ENCODE measurements around the gene PARL.
A peak's percentile ranks its signal among the peaks of the same experiment; 100 is the strongest.

Gene PARL

DNA sequence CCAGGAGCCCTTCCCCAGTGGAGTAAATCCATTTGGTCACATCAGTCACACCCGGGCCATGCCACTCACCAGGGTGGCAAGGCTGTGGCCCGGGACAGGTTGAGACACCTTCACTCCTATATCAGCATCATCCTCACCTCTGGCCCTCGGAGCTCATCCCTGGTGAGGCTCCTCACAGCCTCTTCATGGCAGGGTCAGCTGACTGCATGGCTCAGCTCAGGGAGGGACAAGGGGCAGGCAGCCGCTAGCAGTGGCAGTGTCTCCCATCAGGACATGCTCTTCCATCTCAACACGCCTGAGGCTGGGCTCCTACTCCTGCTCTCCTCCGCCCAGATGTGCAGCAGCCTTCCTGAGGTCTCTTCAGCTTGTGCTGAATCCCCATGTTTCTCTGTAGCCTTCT is 26.4 kb upstream of the PARL start:
- Mint-ChIP-seq H3K9me3 (no peaks in the 10 kb centered on the region), H3K36me3 (no peaks in the 10 kb centered on the region), H3K4me3 (no peak overlapping the region), H3K27me3 (no peaks in the 10 kb centered on the region), H3K4me1 (no peaks in the 10 kb centered on the region), H3K27ac (no peak overlapping the region)

DNA sequence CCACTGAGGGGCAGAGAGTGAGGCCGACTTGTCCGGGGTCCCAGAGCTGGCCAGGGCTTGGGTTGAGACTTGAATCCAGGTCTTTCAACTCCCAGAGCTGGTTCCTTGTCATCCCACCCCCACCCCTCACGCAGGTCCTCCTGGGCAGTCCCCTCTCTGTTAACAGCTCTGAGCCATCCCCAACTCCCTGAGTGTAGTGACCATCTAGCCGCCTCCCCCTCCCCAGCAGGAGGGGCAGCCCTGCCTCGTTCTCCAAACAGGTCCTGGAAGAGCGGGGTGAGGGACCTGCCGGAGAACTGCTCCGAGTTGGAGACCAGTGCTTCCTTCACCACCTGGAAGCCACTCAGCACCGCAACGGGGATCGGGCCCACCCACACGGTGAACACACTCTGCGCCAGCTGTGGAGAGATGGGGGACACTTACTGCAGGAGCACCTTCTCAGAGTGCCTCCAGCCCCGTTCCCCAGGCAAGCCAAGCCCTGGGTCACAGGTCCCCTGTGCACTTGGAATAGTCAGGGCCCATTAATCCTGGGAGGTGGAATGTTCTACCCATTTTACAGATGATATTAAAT is 24.4 kb upstream of the PARL start:
- Mint-ChIP-seq H3K36me3 (no peaks in the 10 kb centered on the region), H3K27me3 (no peaks in the 10 kb centered on the region), H3K9me3 (no peaks in the 10 kb centered on the region), H3K4me3 (no peak overlapping the region), H3K27ac (no peak overlapping the region), H3K4me1 (no peaks in the 10 kb centered on the region)

DNA sequence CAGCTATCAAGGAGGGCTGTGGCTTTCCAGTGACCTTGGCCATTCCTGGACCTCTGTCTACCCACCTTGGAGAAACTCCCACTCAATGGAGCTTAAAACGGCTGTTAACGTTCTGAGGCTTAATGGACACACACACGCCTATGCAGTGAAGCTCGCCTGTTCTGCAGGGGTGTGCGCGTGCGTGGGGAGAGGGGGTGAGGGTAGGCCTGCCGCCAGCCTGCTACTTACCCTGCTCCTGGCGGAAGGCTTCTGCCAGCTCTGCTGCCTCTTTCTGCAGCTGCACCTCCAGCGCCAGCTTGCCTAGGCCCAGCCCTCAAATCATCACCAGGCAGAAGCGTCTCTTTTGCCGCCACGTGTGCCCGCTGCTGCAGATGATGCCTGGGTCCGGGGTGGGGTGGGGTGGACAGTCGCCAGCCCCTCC is 23.2 kb upstream of the PARL start:
- no peaks in the 10 kb centered on the region for H3K4me1 Mint-ChIP-seq
- no peaks in the 10 kb centered on the region for H3K27me3 Mint-ChIP-seq
- H3K27ac Mint-ChIP-seq, result no peak overlapping the region
- no peaks in the 10 kb centered on the region for H3K9me3 Mint-ChIP-seq
- H3K36me3 Mint-ChIP-seq, result no peaks in the 10 kb centered on the region
- no peak overlapping the region for H3K4me3 Mint-ChIP-seq

DNA sequence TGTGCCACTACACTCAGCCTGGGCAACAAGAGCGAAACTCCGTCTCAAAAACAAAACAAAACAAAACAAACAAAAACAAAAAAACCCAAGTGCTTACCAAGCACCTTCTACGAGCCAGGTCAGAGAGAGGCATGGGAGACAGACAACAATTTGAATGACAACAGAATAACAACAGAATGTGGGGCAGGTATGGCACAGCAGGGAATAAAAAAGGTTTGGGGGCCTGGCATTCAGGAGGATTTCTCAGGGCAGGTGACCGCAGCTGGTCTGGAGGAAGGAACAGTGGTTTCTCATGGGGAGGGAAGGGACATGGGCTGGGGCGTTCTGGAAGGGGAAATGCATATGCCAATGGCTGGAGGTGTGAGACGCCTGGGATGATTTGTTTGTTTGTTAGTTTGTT is 22.5 kb upstream of the PARL start:
- H3K27me3 Mint-ChIP-seq, result no peaks in the 10 kb centered on the region
- H3K36me3 Mint-ChIP-seq, result no peaks in the 10 kb centered on the region
- H3K9me3 Mint-ChIP-seq, result no peaks in the 10 kb centered on the region
- no peaks in the 10 kb centered on the region for H3K4me1 Mint-ChIP-seq
- no peak overlapping the region for H3K4me3 Mint-ChIP-seq
- peak overlapping the region; percentile 21 for H3K27ac Mint-ChIP-seq

DNA sequence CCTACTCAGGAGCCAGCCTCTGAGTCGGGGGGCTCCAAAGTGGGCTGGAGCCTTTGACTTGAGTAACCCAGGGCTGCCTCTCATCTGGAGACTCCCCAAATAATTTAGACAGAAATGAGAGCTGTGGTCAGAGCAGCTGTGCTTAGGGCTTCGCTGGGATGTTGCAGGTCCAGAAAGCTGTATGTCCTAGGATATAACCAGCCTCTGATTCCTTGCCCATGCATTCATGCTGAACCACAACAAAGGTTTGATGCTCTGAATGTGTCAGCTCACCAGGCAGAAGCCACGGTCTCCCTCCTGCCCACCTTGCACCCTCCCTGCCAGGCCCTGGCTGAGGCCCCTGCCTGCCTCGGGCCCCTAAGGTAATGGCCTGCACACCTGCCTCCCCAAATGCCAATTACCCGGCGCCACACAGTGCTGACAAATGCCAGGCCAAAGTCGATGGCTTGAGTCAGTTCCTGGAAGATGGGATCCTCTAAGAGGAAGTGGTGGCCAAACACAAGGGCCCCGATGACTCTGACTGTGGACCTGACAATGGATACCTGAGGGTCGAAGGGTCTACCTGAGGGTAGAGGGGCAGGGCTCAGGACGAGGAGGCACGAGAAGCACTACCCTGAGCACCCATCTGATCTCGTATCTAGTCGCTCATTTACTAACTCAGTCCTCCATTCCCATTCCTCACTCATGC is 21.7 kb upstream of the PARL start:
- Mint-ChIP-seq H3K4me3 (no peak overlapping the region), H3K27me3 (no peaks in the 10 kb centered on the region), H3K27ac (no peak overlapping the region), H3K9me3 (no peaks in the 10 kb centered on the region), H3K36me3 (no peaks in the 10 kb centered on the region), H3K4me1 (no peaks in the 10 kb centered on the region)

DNA sequence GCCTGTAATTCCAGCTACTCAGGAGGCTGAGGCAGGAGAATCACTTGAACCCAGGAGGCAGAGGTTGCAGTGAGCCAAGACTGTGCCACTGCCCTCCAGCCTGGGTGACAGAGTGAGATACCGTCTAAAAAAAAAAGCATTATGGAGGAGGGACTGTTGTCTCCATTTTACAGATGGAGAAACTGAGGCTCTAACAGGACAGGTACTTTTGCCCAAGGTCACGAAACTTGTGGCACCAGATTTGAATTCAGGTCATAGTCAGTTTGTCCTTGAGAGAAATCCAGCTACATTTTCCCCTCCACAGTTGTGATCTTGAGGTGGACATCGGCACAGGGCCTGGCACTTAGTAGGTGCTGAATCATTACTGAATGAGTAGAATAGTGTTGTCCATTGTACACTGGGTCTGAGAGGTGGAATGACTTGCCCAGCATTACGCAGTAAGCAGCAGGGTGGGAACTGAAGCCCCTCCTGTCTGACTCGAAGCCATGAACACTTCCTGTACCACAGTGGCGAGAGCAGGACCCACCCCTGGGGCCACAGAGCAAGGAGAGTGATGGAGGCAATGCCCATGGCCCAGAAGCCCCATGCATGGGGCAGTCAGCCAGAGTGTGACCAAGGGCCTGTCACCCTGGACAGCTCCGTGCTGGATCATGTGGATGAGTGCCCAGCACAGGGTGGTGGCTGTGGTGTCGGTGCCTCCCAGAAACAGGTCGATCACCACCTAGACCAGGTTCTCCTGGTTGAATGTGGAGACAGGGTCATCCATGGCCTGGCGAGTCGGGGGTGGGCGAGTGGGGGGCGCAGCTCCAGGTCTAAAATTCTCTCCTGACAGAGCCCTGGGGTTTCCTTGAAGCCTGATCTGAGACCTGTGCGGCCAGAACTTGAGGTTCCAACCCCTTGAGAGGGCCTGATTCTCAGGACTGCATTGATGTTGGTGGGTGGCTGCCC is 20.4 kb upstream of the PARL start:
- no peaks in the 10 kb centered on the region for H3K27me3 Mint-ChIP-seq
- H3K9me3 Mint-ChIP-seq, result no peaks in the 10 kb centered on the region
- peaks cover 2% of the 10 kb centered on the region for H3K36me3 Mint-ChIP-seq
- H3K4me3 Mint-ChIP-seq, result no peak overlapping the region
- no peaks in the 10 kb centered on the region for H3K4me1 Mint-ChIP-seq
- H3K27ac Mint-ChIP-seq, result no peak overlapping the region

DNA sequence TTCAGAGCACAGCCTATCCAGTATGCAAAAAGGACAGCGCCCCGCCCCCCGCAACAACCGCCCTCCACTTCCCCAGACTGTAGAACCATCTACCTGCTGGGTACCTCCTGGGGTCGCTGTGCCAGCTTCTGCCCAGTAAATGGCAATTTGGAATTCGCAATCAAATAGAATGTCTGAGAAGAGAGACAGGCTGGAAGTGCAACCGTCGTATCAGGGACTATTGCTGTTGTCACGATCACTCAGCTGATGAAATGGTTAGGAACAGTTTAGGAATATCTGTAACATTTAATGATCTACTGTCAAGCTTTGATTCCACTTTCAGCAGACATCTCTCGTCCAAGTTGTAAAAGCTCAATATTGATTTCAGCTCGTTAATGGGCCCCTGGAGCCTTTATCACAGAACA is 13.3 kb upstream of the PARL start:
- Mint-ChIP-seq H3K4me1 (no peaks in the 10 kb centered on the region), H3K36me3 (peaks cover 3% of the 10 kb centered on the region), H3K27ac (no peak overlapping the region), H3K9me3 (no peaks in the 10 kb centered on the region), H3K27me3 (peaks cover 3% of the 10 kb centered on the region), H3K4me3 (no peak overlapping the region)

DNA sequence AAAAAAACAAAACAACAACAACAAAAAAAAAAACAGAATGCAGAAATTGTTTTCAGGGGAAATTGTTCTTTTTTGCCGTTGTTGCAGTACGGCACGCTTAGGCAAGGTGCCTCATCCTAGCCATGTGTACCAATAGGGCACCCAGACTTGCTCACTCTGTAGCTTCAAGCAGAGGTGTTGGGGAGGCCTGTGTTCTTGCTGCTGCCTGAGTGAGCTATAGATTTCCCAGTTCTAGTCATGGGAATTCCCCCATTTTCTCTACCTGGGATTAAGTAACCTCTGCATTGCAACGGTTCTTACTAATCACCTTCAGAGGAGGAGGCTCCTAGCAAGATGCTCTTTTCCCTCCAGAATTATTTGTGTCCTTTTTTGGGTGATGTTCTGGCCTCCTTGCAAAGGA is 12.9 kb upstream of the PARL start:
- Mint-ChIP-seq H3K4me1 (no peaks in the 10 kb centered on the region), H3K36me3 (peaks cover 3% of the 10 kb centered on the region), H3K27ac (no peak overlapping the region)

DNA sequence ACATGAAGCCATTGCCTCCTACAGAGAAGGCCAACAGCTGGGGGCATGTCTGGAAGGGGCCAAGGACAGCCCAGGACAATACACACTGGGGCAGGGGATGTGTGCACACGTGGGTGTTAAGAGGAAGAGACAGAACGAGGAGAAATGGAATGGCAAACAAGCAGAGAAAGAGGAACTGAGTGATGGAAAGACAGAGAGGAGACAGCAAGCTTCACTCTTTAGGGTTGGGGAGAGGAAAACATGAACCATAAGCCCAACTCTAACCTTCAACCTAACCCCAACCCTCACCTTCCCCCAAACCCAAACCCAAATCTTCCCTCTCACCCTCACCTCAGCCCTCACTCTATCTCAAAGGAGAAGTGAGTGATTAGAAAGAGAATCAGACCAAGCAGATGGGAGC is 11.9 kb upstream of the PARL start:
- H3K27ac Mint-ChIP-seq, result no peak overlapping the region
- no peaks in the 10 kb centered on the region for H3K4me1 Mint-ChIP-seq
- H3K36me3 Mint-ChIP-seq, result peaks cover 3% of the 10 kb centered on the region
- no peaks in the 10 kb centered on the region for H3K9me3 Mint-ChIP-seq
- H3K4me3 Mint-ChIP-seq, result no peak overlapping the region
- H3K27me3 Mint-ChIP-seq, result peaks cover 3% of the 10 kb centered on the region

More for the DNA sequence above, 12.9 kb upstream of the PARL start:
- Mint-ChIP-seq H3K9me3 (no peaks in the 10 kb centered on the region), H3K4me3 (no peak overlapping the region), H3K27me3 (peaks cover 3% of the 10 kb centered on the region)

DNA sequence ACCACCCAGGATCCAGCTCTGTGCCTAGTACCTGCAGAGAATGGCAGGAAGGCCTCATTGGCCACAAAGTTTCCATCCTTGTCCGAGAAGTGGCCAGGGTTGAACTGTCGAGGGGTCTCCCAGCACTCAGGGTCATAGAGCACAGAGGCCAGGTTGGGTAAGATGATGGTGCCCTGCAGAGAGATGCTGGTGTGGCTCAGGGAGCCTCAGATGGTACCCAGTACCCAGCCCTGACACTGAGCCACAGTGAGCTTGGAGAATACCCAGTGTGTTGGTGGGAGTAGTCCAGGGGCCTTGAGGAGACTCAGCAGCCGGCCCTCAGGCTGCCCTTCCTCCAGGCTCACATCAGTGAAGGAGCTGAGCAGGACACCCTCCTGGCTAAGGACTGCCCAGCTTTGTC is 11.5 kb upstream of the PARL start:
- Mint-ChIP-seq H3K27me3 (peaks cover 3% of the 10 kb centered on the region), H3K4me3 (no peak overlapping the region), H3K9me3 (no peaks in the 10 kb centered on the region), H3K36me3 (peaks cover 3% of the 10 kb centered on the region), H3K4me1 (no peaks in the 10 kb centered on the region), H3K27ac (no peak overlapping the region)

DNA sequence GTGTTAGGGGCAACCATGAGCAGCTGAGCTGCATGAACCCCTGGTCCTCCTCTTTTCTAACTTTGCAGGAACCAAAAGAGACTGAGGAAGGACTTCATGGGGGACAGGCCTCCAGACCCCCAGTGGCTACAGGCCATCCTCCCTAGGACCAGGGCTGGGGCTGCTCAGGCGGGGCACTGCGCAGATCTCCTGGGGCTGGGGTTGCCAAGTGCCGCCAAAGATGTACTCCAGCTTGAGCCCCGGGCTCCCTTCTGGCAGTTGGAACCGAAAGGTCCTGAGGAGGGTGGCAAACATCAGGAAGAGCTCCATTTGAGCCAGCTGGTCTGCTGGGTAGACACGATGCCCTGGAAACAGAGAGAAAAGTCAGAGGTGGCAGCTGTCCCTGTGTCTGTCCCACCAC is 11.1 kb upstream of the PARL start:
- Mint-ChIP-seq H3K9me3 (no peaks in the 10 kb centered on the region), H3K27ac (no peak overlapping the region), H3K27me3 (peaks cover 3% of the 10 kb centered on the region), H3K4me1 (no peaks in the 10 kb centered on the region), H3K36me3 (peaks cover 3% of the 10 kb centered on the region), H3K4me3 (no peak overlapping the region)

DNA sequence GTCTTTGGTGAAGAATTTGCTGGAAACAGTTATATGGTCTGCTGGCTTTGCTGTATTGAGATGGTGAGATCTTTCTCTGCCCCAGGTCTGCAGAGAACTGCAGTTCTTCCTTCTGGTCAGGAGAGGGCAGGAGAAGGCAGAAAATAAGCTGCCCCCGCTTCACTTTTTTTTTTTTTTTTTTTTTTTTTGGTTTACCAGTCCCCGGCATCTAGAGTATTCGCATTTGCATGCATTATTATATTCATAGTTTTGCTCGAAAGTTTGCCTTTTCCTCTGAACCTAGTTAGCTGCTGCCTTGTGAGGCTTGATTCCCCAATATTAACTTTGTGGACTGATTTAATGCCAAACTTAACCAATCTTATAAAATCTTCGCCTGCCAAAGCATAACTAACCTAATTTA is 10.6 kb upstream of the PARL start:
- Mint-ChIP-seq H3K27me3 (peaks cover 3% of the 10 kb centered on the region), H3K36me3 (peaks cover 3% of the 10 kb centered on the region), H3K27ac (no peak overlapping the region), H3K4me3 (no peak overlapping the region), H3K4me1 (no peaks in the 10 kb centered on the region), H3K9me3 (no peaks in the 10 kb centered on the region)

DNA sequence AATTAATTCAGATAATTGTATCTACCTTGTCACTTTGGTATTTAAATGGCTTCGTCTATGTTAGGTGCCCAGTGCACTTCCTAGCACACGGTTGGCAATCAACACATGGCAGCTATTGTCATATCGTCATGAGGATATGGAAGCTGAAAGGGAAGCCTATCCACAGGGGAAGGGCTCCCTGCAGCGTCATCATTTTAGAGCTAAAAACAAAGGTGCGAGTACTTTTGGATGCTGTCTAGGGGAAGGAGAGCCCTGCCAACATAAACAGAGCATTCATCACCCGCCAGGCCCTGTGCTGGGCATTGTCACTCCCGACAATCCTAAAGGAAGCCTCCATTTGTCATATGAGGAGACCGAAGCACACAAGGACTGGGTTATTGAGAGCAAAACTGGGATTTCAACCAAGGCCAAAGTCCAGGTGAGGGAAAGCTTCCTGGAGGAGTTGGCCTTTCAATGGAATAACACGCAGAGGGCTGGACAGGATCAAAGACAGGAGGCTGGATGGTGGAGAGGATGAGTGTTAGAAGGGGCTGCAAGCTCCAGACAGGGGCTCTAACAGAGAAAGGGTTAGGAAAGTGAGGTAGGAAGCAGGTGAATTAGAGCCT is 8.0 kb upstream of the PARL start:
- Mint-ChIP-seq H3K27me3 (no peaks in the 10 kb centered on the region), H3K27ac (no peak overlapping the region), H3K4me1 (no peaks in the 10 kb centered on the region), H3K4me3 (no peak overlapping the region), H3K9me3 (no peaks in the 10 kb centered on the region), H3K36me3 (no peaks in the 10 kb centered on the region)

DNA sequence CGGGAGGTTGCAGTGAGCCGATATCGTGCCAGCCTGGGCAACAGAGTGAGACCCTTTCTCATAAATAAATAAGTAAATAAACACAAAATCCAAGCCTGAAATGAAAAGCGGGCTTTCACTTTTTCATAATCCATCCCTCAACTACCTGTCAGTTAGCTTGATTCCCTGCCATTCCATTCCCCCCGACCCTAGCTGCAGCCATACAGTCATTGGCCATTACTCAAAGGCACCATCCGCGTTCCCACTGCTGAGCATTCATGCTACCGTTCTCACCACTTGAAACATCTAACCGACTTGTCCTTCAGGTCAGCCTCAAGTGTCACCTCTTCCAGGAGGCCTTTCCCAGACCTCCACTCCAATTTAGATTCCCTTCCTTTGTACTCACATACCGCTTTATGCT is 1.1 kb upstream of the PARL start:
- Mint-ChIP-seq H3K27ac (no peak overlapping the region), H3K4me1 (peaks cover 39% of the 10 kb centered on the region), H3K36me3 (no peaks in the 10 kb centered on the region), H3K9me3 (no peaks in the 10 kb centered on the region), H3K27me3 (no peaks in the 10 kb centered on the region), H3K4me3 (peak overlapping the region; percentile 63)

DNA sequence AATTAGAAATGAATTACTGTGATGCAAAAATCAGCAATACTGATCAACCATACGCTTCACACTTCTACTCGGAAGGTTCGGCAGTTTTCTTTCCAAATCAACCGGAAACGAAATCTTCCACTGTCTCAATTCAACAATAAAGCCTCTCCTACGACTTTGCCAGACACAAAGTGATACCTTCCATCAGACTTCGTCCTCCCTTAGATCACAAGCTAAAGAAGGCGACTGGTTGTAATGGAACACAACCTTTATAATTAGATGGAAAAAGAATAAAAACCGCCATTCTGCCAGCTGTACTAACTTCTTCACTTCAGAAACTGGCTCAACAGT is 618 bp downstream of the PARL start:
- Mint-ChIP-seq H3K27me3 (no peaks in the 10 kb centered on the region), H3K9me3 (no peaks in the 10 kb centered on the region), H3K36me3 (peaks cover 2% of the 10 kb centered on the region), H3K4me3 (peak overlapping the region; percentile 98), H3K27ac (peak overlapping the region; percentile 90), H3K4me1 (peaks cover 48% of the 10 kb centered on the region)

All from activated naive CD4-positive, alpha-beta T cell treated with anti-CD3 and anti-CD28 coated beads, Interleukin-2, amount 50 U/mL, for 24 hours (primary cell).